KG1 (cell line): ENCODE measurements around the gene CRELD2.
A peak's percentile ranks its signal among the peaks of the same experiment; 100 is the strongest.

ENCODE experiments used
- DNase-seq: peaks from one replicate; lab custom pipeline; 2025; lab: John Stamatoyannopoulos, UW

Gene CRELD2, protein sequence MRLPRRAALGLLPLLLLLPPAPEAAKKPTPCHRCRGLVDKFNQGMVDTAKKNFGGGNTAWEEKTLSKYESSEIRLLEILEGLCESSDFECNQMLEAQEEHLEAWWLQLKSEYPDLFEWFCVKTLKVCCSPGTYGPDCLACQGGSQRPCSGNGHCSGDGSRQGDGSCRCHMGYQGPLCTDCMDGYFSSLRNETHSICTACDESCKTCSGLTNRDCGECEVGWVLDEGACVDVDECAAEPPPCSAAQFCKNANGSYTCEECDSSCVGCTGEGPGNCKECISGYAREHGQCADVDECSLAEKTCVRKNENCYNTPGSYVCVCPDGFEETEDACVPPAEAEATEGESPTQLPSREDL

DNA sequence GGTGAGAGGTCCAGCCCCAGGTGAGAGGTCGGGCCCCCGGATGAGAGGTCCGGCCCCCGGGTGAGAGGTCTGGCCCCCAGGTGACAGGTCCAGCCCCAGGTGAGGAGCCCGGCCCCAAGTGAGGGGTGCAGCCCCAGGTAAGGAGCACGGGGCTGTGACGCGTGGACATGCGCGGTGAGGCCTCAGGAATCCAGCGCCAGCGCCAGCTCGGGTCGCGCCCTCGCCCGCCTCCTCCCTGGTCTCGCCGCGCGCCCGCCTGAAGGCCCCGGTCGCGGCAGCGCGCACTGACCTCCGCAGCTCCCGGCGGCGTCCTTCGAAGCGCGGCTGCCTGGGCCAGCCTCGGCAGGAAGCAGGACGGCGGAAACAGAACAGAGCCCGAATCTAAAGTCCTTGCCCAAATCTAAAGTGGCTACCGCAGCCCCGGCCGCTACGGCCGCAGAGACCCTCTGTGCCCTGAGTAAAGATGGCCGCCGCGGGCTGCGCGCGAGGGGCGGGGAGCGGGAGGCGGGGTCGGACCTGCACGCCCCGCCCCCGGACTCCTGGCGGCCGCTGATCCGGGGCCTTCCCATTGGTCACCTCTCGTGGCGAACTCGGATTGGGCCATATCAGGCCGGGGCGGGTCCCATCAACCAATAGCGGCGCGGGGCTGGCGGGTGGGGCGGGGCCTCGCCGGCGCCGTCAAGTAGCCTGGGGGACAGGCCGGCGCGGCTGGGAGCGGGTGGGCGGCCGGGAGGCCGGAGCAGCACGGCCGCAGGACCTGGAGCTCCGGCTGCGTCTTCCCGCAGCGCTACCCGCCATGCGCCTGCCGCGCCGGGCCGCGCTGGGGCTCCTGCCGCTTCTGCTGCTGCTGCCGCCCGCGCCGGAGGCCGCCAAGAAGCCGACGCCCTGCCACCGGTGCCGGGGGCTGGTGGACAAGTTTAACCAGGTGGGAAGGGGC is at the start of gene CRELD2, which contains the start of gene ALG12:
Gene CRELD2, plus strand, starts transcription at position 661 of the 937 bp plus-strand sequence. Its CDS starts 136 bp downstream, at position 797.
Gene ALG12, minus strand, starts transcription at position 465 of the 937 bp plus-strand sequence. CDS start 4,673 bp downstream, outside the sequence.
- peak; percentile 92 for DNase-seq

DNA sequence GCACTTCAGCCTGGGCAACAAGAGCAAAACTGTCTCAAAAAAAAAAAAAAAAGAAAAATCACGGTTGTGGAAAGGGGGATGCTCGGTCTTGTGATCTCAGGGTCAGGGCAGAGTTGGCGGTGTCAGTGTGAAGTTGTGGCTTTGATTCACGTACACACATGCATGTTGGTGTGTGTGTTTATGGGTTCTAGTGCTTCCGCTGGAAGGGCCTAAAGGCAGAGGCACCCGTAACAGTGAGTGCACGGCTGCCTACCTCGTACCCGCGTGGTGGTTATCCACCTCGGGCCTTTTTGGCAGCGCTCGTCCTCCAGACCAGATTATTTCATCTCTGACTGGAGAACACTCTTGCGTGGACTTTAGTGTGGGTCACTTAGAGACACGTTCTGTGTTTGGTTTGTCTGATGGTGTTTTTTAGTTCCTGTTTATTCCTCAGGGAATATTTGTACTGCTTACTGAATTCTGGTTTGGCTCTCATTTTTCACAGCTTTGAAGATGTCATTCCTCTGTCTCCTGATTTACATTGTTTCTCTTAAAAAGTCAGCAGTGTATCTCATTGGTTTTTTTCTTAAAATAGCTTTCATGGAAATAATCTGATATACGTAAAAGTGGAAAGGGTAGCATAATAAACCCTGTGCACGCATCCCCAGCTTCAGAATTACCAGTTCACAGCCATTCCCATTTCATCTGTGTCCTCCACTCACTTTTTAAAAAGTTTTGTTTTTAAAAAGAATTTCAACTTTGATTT is 49.2 kb upstream of the CRELD2 start:
- DNase-seq, result no peak

DNA sequence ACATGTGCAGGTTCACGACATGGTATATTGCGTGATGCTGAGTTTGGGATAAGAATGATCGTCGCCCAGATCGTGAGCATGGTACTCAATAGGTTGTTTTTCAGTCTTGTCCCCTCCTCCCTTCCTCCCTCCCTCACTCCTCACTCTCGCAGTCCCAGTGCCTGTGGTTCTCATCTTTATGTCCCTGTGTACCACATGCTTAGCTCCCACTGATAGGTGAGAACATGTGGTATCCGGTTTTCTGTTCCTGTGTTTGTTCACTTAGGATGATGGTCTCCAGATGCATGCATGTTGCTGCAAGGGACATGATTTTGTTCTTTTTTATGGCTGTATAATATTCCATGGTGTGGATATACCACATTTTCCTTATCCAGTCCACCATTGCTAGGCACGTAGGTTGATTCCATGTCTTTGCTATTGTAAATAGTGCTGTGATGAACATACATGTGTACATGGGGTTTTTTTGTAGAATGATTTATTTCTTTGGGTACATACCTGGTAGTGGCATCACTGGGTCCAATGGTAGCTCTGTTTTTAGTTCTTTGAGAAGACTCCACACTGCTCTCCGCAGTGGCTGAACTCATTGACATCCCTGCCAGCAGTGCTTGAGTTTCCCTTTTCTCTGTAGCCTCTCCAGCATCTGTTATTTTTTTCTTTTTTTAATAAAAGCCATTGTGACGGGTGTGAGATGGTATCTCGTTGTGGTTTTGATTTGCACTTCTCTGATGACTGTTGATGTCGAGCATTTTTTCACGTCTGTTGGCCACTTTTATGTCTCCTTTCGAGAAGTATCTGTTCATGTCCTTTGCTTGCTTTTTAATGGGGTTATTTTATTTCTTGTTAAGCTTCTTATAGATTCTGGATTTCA is 48.4 kb upstream of the CRELD2 start:
- DNase-seq, result no peak

DNA sequence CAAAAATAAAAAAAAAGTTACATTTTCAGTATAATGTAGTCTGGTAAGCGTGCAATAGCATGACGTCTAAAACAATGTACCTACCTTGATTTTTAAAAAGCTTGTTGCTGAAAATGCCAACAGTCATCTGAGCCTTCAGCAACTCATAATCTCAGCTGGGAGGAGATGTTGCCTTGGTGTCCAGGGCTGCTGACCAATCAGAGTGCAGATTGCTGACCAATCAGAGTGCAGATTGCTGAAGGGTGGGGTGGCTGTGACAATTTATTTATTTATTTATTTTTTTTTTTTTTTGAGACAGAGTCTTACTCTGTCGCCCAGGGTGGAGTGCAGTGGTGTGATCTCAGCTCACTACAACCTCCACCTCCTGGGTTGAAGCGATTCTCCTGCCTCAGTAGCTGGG is 47.0 kb upstream of the CRELD2 start:
- no peak for DNase-seq

DNA sequence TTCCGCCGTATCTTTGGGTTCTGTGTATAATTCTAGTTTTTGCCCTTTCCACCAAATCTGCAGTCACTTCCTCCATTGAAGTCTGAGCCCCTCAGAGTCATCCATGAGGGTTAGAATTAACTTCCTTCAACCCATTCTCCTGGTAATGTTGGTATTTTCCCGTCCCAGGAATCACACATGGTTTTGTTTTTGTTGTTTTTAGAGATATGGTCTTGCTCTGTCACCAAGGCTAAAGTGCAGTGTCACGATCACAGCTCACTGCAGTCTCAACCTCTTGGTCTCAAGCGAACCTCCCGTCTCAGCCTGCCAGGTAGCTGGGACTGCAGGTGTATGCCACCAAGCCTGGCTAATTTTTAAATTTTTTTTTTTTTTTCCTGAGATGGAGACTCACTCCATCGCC is 46.1 kb upstream of the CRELD2 start:
- no peak for DNase-seq

DNA sequence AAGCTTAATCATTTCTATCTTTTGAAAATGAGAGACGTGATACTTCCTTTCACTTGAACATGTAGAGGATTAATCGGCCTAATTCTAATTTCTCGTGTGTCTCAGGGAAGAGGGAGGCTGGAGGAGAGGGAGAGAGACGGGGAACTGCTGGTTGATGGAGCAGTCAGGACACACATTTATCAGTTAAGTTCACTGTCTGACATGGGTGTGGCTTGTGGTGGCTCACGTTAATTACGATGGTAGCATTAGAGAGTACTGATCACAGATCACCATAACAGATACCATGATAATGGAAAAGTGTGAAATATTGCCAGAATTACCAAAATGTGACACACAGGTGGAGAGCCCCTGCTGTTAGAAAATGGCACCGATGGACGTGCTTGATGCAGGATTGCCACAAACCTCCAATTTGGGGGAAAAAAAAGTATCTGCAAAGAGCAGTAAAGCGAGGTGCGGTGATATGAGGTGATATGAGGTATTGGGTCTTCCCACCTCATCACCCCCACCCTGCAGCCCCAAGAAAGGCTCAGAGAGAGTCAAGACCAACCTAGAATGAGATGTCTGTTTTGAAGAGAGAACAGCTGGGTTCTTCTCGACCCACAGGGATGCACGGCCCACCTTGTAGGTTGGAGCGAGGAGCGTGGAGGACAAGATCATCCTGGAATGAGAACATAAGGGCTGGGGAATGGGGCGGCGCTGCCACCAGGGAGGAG is 45.0 kb upstream of the CRELD2 start:
- DNase-seq, result no peak

DNA sequence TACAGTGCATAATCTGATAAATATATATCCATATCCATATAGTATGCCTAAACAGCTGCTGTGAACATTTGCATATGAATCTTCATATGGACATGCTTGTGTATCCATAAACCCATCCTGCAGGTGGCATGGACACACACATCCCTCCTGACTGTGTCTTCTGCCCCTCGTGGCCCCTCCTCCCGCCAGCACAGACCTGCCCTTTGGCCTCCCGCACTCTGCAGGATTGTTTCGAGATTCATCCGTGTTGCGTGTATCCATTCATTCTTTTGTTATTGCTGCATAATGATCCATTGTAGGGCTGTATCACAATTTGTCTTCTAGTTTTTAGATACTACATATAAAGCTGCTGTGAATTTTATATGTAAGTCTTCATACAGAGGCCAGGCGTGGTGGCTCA is 40.8 kb upstream of the CRELD2 start:
- no peak for DNase-seq

DNA sequence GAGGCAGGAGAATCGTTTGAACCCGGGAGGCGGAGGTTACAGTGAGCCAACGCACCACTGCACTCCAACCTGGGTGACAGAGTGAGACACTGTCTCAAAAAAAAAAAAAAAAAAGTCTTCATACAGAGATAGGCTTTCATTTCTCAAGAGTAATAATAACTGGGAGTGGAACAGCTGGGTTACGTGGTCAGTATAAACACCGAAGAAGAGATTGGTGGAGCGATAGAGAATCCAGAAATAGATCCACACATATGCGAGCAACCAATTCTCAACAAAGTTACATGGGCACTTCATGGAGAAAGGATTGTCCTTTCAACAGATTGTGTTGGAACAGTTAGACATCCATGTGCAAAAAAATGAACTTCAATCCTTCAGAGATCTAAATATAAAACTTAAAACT is 40.2 kb upstream of the CRELD2 start:
- no peak for DNase-seq

DNA sequence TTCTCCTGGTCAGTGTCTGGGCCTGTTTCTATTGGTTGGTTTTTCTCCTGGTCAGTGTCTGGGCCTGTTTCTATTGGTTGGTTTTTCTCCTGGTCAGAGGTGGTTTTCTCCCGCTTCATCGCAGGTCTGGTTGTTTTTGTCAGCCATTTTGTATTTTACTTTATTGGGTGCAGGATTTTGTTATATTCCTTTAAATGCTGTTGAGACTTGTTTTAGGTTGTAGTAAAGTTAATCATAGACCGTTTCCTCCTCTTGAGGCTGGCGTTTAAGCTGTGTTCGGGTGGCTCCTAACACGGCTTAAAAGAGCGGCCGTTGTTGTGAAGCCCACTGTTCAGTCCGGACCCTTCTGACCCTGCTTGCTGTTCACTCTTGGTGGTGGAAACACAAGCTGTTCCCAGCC is 38.6 kb upstream of the CRELD2 start:
- no peak for DNase-seq

DNA sequence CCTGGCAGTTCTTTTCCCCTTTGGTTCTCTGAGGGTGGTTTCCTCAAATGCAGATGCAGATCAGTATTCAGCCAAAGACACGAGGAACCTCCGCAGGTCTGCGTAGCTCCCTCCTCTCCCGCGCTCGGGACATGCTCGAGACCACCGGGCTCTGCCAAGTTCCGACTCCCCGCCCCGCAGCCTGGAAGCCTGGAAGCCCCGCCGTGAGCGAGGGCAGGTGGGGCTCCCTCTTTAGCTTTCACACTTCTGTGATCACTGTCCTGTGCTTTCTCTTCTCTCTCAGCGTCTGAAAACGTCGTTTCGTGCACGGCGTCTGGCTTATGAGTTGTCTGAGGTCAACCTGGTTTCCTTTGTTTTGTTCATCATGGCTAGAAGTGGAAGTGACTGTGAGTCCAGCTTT is 38.2 kb upstream of the CRELD2 start:
- peak; percentile 58 for DNase-seq

DNA sequence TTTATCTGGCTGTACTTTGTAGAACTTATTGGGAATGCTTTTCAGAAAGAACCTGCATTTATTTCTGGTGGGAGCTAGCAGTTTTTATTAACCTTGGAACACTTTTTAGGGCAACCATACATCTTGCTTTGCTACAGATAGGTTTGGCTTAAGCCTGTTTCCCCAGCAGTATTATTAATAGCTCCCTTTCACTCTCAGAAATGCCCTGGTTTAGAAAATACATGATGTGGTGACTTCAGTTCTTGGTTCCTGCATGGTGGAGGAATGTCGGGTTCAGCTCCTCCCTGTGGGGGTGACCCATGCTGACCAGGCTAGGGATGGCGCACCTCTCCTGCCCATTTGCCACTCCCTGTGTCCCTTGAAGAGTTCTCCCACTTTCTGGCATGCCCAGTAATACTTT is 36.6 kb upstream of the CRELD2 start:
- no peak for DNase-seq

DNA sequence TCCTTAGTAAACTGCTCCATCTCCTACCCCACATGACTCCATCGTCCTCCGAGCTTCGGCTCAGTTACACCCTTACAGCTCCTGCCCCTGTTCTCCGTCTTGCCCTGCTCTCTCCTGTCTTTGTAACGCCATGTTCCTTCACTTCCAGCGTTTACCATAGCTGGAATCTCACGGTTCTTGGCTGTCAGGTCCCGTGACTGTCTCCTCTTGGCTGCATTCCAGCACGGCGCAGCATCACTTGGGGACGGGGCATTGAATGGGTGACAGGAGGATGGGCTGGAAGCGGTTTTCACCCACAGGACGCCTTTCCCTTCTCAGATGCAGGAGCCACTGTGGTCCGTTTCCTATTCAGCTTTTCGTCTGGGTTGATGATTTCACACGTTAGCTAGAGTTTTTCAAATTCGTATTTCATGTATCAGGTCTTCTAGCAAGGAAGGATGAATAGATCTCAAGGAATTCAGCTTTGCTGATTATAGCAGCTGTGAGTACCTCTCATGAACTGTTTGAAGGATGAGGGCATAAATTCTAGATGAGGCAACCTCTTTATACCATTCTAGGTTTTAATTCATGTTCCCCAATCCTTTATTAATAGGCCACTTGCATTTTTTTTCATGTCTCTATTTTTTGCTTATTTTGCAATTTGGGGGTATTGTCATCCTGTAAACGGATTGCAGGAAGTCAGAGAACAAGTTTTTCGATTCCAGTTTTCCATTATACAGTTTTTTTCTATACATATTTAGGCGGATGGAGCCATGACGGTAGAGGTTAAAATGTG is 35.7 kb upstream of the CRELD2 start:
- DNase-seq, result no peak

DNA sequence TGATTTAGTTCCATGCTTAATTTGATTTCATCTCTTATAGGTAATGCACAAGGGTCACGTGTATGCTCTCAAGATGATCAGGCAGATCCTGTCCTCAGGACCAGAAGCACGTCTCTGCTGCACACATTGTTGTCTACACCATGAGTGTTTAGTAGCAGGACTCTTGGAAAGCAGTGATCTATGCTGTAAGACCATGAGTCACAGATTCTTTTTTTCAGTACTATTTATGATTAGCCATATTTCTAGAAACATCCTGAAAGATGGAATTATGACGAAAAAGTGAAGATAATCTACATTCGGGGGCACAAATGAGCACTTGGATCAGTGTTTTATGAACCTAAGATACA is 35.2 kb upstream of the CRELD2 start:
- no peak for DNase-seq

DNA sequence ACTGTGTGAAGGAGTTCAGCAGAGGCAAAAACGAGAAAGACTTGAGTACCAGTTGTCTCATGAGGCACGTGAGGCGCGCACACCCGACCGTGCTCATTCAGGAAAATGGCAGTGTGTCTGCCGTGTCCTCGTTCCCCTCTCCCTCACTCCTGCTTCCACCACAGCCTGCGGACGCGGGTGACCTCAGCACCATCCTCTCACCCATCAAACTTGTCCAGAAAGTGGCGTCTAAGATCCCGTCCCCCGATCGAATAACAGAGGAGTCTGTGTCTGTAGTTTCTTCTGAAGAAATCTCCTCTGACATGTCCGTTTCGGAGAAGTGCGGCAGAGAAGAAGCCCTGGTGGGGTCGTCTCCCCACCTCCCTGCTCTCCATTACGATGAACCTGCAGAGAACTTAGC is 34.4 kb upstream of the CRELD2 start:
- no peak for DNase-seq

DNA sequence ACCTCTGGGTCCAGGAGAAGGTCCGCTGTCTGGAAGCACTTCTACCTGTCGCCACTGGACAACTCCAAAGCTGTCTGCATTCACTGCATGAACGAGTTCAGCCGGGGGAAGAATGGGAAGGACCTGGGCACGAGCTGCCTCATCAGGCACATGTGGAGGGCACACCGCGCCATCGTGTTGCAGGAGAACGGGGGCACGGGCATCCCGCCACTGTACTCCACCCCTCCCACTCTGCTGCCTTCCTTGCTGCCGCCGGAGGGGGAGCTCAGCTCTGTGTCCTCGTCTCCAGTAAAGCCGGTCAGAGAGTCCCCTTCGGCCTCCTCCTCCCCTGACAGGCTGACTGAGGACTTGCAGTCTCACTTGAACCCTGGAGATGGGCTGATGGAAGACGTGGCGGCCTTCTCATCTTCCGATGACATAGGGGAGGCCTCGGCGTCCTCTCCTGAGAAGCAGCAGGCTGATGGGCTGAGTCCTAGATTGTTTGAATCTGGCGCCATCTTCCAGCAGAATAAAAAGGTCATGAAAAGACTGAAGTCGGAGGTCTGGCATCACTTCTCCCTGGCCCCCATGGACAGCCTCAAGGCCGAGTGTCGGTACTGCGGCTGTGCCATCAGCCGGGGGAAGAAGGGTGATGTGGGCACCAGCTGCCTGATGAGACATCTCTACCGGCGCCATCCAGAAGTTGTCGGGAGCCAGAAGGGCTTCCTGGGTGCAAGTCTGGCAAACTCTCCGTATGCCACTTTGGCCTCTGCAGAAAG is 33.8 kb upstream of the CRELD2 start:
- no peak for DNase-seq

DNA sequence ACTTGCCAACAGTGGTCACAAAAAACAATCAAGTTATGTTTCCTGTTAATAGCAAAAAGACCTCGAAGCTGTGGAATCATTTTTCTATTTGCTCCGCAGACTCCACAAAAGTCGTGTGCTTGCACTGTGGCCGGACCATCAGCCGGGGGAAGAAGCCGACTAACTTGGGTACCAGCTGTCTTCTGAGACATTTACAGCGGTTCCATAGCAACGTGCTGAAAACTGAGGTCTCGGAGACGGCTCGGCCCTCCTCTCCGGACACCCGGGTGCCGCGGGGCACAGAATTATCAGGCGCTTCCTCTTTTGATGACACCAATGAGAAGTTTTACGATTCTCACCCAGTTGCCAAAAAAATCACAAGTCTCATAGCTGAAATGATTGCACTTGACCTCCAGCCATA is 33.2 kb upstream of the CRELD2 start:
- DNase-seq, result no peak

DNA sequence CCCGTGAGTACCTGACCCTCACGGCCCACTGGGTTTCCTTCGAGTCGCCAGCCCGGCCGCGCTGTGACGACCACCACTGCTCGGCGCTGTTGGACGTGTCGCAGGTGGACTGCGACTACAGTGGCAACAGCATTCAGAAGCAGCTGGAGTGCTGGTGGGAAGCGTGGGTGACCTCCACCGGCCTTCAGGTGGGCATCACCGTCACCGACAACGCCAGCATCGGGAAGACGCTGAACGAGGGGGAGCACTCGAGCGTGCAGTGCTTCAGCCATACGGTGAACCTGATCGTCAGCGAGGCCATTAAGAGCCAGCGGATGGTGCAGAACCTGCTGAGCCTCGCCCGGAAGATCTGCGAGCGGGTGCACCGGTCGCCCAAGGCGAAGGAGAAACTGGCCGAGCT is 32.6 kb upstream of the CRELD2 start:
- DNase-seq, result no peak

DNA sequence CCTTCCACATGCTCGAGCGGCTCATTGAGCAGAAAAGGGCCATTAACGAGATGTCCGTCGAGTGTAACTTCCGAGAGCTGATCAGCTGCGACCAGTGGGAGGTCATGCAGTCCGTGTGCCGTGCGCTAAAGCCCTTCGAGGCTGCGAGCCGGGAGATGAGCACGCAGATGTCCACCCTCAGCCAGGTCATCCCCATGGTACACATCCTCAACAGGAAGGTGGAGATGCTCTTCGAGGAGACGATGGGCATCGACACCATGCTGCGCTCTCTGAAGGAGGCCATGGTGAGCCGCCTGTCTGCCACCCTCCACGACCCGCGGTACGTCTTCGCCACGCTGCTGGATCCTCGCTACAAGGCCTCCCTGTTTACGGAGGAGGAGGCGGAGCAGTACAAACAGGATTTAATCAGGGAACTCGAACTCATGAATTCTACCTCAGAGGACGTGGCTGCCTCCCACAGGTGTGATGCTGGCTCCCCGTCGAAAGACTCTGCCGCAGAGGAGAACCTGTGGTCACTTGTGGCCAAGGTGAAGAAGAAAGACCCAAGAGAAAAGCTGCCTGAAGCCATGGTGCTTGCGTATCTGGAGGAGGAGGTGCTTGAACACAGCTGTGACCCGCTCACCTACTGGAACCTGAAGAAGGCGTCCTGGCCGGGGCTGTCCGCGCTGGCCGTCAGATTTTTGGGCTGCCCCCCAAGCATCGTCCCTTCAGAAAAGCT is 31.9 kb upstream of the CRELD2 start:
- no peak for DNase-seq

DNA sequence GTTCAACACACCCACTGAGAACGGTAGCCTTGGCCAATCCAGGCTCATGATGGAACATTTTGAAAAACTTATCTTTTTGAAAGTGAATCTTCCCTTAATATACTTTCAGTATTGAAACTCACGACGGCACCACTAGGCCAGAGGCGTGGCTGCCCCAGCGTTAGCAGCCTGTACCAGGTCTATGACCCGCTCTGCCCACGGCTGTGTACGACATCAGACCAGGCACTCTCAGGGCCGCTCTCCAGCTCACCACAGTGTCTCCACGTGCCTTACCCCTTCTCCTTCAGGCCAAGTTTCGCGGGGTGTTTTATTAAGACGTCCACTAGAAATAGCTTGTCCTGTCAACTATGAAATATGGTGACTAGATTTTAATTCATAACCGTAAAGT is 31.4 kb upstream of the CRELD2 start:
- no peak for DNase-seq
